K562 (cell line): Measurements from ENCODE around the gene MLLT1. TPM values are rescaled to one million over a fixed set of nuclear protein-coding genes. Genes with fewer than 3 reads are reported as not detected.

Experiments used
- ADNP ChIP-seq: fragments of 200-800 bp; sonication (Bioruptor generic); IDR thresholded peaks from 2 replicates; pipeline ENCODE4 v1.6.1; 2016; ENCODE audit warnings: missing genetic modification characterization, missing compliant biosample characterization
- ARID1B ChIP-seq: fragments of 450-650 bp; IDR thresholded peaks from 2 replicates; pipeline ENCODE4 v1.6.1; 2016; ENCODE audit warnings: antibody characterized with exemption, mild to moderate bottlenecking, inconsistent platforms
- BHLHE40 ChIP-seq: IDR thresholded peaks from 2 replicates; pipeline ENCODE4 v1.6.1; 2011; ENCODE audit warnings: low read length, improper control_type of control experiment
- DPF2 ChIP-seq: fragments of 450-650 bp; IDR thresholded peaks from 2 replicates; pipeline ENCODE4 v1.6.1; 2016
- EP400 ChIP-seq: fragments of 450-650 bp; IDR thresholded peaks from 2 replicates; pipeline ENCODE4 v1.6.1; 2017; ENCODE audit warnings: antibody characterized with exemption, mild to moderate bottlenecking, moderate library complexity
- HDAC1 ChIP-seq, 2 experiments: fragments of 450-650 bp; IDR thresholded peaks; 2 replicates each; pipeline ENCODE4 v1.6.1; 2016 to 2017; ENCODE audit warnings: inconsistent platforms in 1 of 2, mild to moderate bottlenecking in 1 of 2, moderate library complexity in 1 of 2
- MEIS2 ChIP-seq: fragments of 450-650 bp; IDR thresholded peaks from 2 replicates; pipeline ENCODE4 v1.6.1; 2014; ENCODE audit warnings: mild to moderate bottlenecking; ENCODE audit not compliant: partially characterized antibody
- POLR2AphosphoS5 ChIP-seq: IDR thresholded peaks from 2 replicates; pipeline ENCODE4 v1.6.1; 2011; ENCODE audit warnings: mild to moderate bottlenecking, low read depth, low read length, moderate library complexity; ENCODE audit not compliant: control insufficient read depth, insufficient read depth
- SAFB ChIP-seq: fragments of 200-400 bp; formaldehyde crosslinking; IDR thresholded peaks from 2 replicates; pipeline ENCODE4 v1.6.1; 2017; ENCODE audit warnings: low read depth, low read length, borderline replicate concordance
- SRSF3 ChIP-seq: fragments of 200-400 bp; formaldehyde crosslinking; IDR thresholded peaks from 2 replicates; pipeline ENCODE4 v1.6.1; 2016; ENCODE audit warnings: mild to moderate bottlenecking, low read length, moderate library complexity; ENCODE audit not compliant: insufficient read depth
- THRAP3 ChIP-seq: fragments of 450-650 bp; IDR thresholded peaks from 2 replicates; pipeline ENCODE4 v1.6.1; 2016; ENCODE audit warnings: mild to moderate bottlenecking, inconsistent platforms, borderline replicate concordance
- ZBED1 ChIP-seq: IDR thresholded peaks from 2 replicates; pipeline ENCODE4 v1.6.1; 2014
- ZBTB1 ChIP-seq: sonication (generic); formaldehyde crosslinking; IDR thresholded peaks from 2 replicates; pipeline ENCODE4 v1.8.1; 2023; ENCODE audit warnings: missing genetic modification reagents, low read depth, mild to moderate bottlenecking, borderline replicate concordance
- ZNF785 ChIP-seq: fragments of 250-450 bp; sonication (Bioruptor Pico); IDR thresholded peaks from 2 replicates; pipeline ENCODE4 v1.4.0; 2020; ENCODE audit warnings: mild to moderate bottlenecking
- polyA plus RNA-seq, 8 experiments: library from polyadenylated mRNA; depleted of rRNA in 4 of 8; stranded (reverse) in 5 of 8; unstranded in 3 of 8; fragments of >200 nt; fragmentation: Nextera tagmentation in 2 of 8; fragmentation: Illumina TruSeq in 1 of 8; extraction: Ambion mirVana in 2 of 8; extraction: Trizol in 1 of 8; gene quantifications; 2 replicates each; pipeline versions ENCODE4 v1.2.1 to v1.2.3, GENCODE V29; 2011 to 2014; ENCODE audit warnings: inconsistent platforms in 1 of 8, missing spikeins in 1 of 8
- total RNA-seq, 7 experiments: library from RNA; depleted of rRNA in 6 of 7; stranded (reverse); fragments of >200 nt in 6 of 7; fragmentation: Illumina TruSeq in 2 of 7; extraction: Trizol in 2 of 7; gene quantifications; 2 replicates each; pipeline versions ENCODE4 v1.2.1 to v1.2.3, GENCODE V29; 2011 to 2021; ENCODE audit warnings: low replicate concordance in 1 of 7
- TF ChIP-seq, protein P1 (sequence below): fragments of 450-650 bp; IDR thresholded peaks from 2 replicates; pipeline ENCODE4 v1.6.1; 2016; ENCODE audit warnings: mild to moderate bottlenecking, moderate library complexity
- TF ChIP-seq, protein P2 (sequence below): fragments of 250-450 bp; sonication (Bioruptor Pico); IDR thresholded peaks from 2 replicates; pipeline ENCODE4 v1.4.0; 2020; ENCODE audit warnings: borderline replicate concordance

Gene MLLT1
- total and polyA plus RNA-seq, 9 of the 15 experiments (the other 6 are each of a cell fraction or from before 2014, with no cell fraction given) = 0.23 to 63.5 (median 15.4) TPM

- TF ChIP-seq, protein P1, sequence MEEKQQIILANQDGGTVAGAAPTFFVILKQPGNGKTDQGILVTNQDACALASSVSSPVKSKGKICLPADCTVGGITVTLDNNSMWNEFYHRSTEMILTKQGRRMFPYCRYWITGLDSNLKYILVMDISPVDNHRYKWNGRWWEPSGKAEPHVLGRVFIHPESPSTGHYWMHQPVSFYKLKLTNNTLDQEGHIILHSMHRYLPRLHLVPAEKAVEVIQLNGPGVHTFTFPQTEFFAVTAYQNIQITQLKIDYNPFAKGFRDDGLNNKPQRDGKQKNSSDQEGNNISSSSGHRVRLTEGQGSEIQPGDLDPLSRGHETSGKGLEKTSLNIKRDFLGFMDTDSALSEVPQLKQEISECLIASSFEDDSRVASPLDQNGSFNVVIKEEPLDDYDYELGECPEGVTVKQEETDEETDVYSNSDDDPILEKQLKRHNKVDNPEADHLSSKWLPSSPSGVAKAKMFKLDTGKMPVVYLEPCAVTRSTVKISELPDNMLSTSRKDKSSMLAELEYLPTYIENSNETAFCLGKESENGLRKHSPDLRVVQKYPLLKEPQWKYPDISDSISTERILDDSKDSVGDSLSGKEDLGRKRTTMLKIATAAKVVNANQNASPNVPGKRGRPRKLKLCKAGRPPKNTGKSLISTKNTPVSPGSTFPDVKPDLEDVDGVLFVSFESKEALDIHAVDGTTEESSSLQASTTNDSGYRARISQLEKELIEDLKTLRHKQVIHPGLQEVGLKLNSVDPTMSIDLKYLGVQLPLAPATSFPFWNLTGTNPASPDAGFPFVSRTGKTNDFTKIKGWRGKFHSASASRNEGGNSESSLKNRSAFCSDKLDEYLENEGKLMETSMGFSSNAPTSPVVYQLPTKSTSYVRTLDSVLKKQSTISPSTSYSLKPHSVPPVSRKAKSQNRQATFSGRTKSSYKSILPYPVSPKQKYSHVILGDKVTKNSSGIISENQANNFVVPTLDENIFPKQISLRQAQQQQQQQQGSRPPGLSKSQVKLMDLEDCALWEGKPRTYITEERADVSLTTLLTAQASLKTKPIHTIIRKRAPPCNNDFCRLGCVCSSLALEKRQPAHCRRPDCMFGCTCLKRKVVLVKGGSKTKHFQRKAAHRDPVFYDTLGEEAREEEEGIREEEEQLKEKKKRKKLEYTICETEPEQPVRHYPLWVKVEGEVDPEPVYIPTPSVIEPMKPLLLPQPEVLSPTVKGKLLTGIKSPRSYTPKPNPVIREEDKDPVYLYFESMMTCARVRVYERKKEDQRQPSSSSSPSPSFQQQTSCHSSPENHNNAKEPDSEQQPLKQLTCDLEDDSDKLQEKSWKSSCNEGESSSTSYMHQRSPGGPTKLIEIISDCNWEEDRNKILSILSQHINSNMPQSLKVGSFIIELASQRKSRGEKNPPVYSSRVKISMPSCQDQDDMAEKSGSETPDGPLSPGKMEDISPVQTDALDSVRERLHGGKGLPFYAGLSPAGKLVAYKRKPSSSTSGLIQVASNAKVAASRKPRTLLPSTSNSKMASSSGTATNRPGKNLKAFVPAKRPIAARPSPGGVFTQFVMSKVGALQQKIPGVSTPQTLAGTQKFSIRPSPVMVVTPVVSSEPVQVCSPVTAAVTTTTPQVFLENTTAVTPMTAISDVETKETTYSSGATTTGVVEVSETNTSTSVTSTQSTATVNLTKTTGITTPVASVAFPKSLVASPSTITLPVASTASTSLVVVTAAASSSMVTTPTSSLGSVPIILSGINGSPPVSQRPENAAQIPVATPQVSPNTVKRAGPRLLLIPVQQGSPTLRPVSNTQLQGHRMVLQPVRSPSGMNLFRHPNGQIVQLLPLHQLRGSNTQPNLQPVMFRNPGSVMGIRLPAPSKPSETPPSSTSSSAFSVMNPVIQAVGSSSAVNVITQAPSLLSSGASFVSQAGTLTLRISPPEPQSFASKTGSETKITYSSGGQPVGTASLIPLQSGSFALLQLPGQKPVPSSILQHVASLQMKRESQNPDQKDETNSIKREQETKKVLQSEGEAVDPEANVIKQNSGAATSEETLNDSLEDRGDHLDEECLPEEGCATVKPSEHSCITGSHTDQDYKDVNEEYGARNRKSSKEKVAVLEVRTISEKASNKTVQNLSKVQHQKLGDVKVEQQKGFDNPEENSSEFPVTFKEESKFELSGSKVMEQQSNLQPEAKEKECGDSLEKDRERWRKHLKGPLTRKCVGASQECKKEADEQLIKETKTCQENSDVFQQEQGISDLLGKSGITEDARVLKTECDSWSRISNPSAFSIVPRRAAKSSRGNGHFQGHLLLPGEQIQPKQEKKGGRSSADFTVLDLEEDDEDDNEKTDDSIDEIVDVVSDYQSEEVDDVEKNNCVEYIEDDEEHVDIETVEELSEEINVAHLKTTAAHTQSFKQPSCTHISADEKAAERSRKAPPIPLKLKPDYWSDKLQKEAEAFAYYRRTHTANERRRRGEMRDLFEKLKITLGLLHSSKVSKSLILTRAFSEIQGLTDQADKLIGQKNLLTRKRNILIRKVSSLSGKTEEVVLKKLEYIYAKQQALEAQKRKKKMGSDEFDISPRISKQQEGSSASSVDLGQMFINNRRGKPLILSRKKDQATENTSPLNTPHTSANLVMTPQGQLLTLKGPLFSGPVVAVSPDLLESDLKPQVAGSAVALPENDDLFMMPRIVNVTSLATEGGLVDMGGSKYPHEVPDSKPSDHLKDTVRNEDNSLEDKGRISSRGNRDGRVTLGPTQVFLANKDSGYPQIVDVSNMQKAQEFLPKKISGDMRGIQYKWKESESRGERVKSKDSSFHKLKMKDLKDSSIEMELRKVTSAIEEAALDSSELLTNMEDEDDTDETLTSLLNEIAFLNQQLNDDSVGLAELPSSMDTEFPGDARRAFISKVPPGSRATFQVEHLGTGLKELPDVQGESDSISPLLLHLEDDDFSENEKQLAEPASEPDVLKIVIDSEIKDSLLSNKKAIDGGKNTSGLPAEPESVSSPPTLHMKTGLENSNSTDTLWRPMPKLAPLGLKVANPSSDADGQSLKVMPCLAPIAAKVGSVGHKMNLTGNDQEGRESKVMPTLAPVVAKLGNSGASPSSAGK = peak; percentile 48
- TF ChIP-seq DPF2 = peak; percentile 40; the same call in 1 of the 2 replicates
- TF ChIP-seq SRSF3 = no peak
- TF ChIP-seq EP400 = peak; percentile 36; the same call in 1 of the 2 replicates
- peak; percentile 85 for TF ChIP-seq BHLHE40
- no peak for TF ChIP-seq ADNP (tag)
- TF ChIP-seq ZNF785 (CRISPR knock-in tag) = no peak
- TF ChIP-seq, protein P2, sequence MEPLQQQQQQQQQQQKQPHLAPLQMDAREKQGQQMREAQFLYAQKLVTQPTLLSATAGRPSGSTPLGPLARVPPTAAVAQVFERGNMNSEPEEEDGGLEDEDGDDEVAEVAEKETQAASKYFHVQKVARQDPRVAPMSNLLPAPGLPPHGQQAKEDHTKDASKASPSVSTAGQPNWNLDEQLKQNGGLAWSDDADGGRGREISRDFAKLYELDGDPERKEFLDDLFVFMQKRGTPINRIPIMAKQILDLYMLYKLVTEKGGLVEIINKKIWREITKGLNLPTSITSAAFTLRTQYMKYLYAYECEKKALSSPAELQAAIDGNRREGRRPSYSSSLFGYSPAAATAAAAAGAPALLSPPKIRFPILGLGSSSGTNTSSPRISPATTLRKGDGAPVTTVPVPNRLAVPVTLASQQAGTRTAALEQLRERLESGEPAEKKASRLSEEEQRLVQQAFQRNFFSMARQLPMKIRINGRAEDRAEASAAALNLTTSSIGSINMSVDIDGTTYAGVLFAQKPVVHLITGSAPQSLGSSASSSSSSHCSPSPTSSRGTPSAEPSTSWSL (CRISPR knock-in tag) = no peak
- TF ChIP-seq THRAP3 = no peak
- TF ChIP-seq ZBTB1 (CRISPR knock-in tag) = no peak
- 0 out of 2 replicates have a peak, but pooled peaks have one; percentile 20 for TF ChIP-seq ARID1B
- peak; percentile 29; the same call in 1 of the 2 replicates for TF ChIP-seq SAFB
- TF ChIP-seq HDAC1 (IDR thresholded peaks at IDR 0.05) = peak in 1 of 2 experiments; percentile 86; a peak in 2 of 4 replicates
- no peak; the same call in 1 of the 2 replicates for TF ChIP-seq POLR2AphosphoS5
- peak; percentile 12 for TF ChIP-seq MEIS2
- 0 out of 2 replicates have a peak, but pooled peaks have one; percentile 40 for TF ChIP-seq ZBED1
Measured at GRCh38 chr19:6271721-6272410, 7.9 kb downstream of the MLLT1 start (continued).
